ENCODE data around the gene FGF12.

Gene FGF12

GRCh38 chr3:192706272-192706671, 21.1 kb downstream of the FGF12 start:
- Histone ChIP-seq H3K27ac (ENCODE audit: low read length) (no peak overlapping the region), H3K36me3 (replicated peaks; ENCODE audit: low read depth, low read length) (no peaks in the 10 kb centered on the region), H3K27me3 (ENCODE audit: low read depth, low read length) (no peaks in the 10 kb centered on the region), H3K4me2 (ENCODE audit: low read length) (no peak overlapping the region), H3K9ac (ENCODE audit: low read length) (no peak overlapping the region), H3K4me3 (ENCODE audit: low read length) (no peak overlapping the region), H3K4me1 (ENCODE audit: low read length) (no peaks in the 10 kb centered on the region), H4K20me1 (ENCODE audit: insufficient read depth, low read length) (no peaks in the 10 kb centered on the region), H3K9me3 (ENCODE audit: insufficient read depth, low read length) (no peaks in the 10 kb centered on the region; the same call in 1 of the 2 replicates), H2AFZ (ENCODE audit: low read depth, low read length) (no peak overlapping the region), H3K79me2 (ENCODE audit: low read length) (no peaks in the 10 kb centered on the region)
- no peak for TF ChIP-seq EZH2phosphoT487 (IDR thresholded peaks at IDR 0.05; ENCODE audit: low read depth)
- TF ChIP-seq, protein P1, sequence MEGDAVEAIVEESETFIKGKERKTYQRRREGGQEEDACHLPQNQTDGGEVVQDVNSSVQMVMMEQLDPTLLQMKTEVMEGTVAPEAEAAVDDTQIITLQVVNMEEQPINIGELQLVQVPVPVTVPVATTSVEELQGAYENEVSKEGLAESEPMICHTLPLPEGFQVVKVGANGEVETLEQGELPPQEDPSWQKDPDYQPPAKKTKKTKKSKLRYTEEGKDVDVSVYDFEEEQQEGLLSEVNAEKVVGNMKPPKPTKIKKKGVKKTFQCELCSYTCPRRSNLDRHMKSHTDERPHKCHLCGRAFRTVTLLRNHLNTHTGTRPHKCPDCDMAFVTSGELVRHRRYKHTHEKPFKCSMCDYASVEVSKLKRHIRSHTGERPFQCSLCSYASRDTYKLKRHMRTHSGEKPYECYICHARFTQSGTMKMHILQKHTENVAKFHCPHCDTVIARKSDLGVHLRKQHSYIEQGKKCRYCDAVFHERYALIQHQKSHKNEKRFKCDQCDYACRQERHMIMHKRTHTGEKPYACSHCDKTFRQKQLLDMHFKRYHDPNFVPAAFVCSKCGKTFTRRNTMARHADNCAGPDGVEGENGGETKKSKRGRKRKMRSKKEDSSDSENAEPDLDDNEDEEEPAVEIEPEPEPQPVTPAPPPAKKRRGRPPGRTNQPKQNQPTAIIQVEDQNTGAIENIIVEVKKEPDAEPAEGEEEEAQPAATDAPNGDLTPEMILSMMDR (IDR thresholded peaks at IDR 0.05; ENCODE audit: low read depth, low read length): no peak

- Histone ChIP-seq H3K9me3 (ENCODE audit: insufficient read depth, low read length) (no peaks in the 10 kb centered on the region), H3K9ac (ENCODE audit: low read length) (no peak overlapping the region), H3K4me2 (ENCODE audit: low read length) (no peak overlapping the region), H3K4me3 (ENCODE audit: low read length) (no peak overlapping the region), H3K4me1 (ENCODE audit: low read length) (no peaks in the 10 kb centered on the region), H3K27ac (ENCODE audit: low read length) (no peak overlapping the region), H4K20me1 (ENCODE audit: insufficient read depth, low read length) (no peaks in the 10 kb centered on the region), H3K27me3 (ENCODE audit: low read depth, low read length) (no peaks in the 10 kb centered on the region), H3K36me3 (replicated peaks; ENCODE audit: low read depth, low read length) (no peaks in the 10 kb centered on the region), H3K79me2 (ENCODE audit: low read length) (no peaks in the 10 kb centered on the region), H2AFZ (ENCODE audit: low read depth, low read length) (no peak overlapping the region)
- no peak for TF ChIP-seq EZH2phosphoT487 (IDR thresholded peaks at IDR 0.05; ENCODE audit: low read depth)
- TF ChIP-seq, protein P1 (IDR thresholded peaks at IDR 0.05; ENCODE audit: low read depth, low read length): no peak
Measured at GRCh38 chr3:192700885-192701284, 26.5 kb downstream of the FGF12 start.

- Histone ChIP-seq H3K4me1 (ENCODE audit: low read length) (no peaks in the 10 kb centered on the region), H3K9ac (ENCODE audit: low read length) (no peak overlapping the region), H3K27ac (ENCODE audit: low read length) (no peak overlapping the region), H3K79me2 (ENCODE audit: low read length) (no peaks in the 10 kb centered on the region), H3K36me3 (replicated peaks; ENCODE audit: low read depth, low read length) (no peaks in the 10 kb centered on the region), H4K20me1 (ENCODE audit: insufficient read depth, low read length) (no peaks in the 10 kb centered on the region), H2AFZ (ENCODE audit: low read depth, low read length) (no peak overlapping the region), H3K27me3 (ENCODE audit: low read depth, low read length) (no peaks in the 10 kb centered on the region), H3K4me3 (ENCODE audit: low read length) (no peak overlapping the region), H3K4me2 (ENCODE audit: low read length) (no peak overlapping the region), H3K9me3 (ENCODE audit: insufficient read depth, low read length) (no peaks in the 10 kb centered on the region)
- TF ChIP-seq, protein P1 (IDR thresholded peaks at IDR 0.05; ENCODE audit: low read depth, low read length): no peak
- no peak for TF ChIP-seq EZH2phosphoT487 (IDR thresholded peaks at IDR 0.05; ENCODE audit: low read depth)
Measured at GRCh38 chr3:192696943-192697587, 30.3 kb downstream of the FGF12 start.

GRCh38 chr3:192687488-192688152, 39.7 kb downstream of the FGF12 start:
- TF ChIP-seq, protein P1 (IDR thresholded peaks at IDR 0.05; ENCODE audit: low read depth, low read length): no peak
- TF ChIP-seq EZH2phosphoT487 (IDR thresholded peaks at IDR 0.05; ENCODE audit: low read depth): no peak

More at GRCh38 chr3:192687488-192688152, 39.7 kb downstream of the FGF12 start:
- Histone ChIP-seq H3K79me2 (ENCODE audit: low read length) (no peaks in the 10 kb centered on the region), H2AFZ (ENCODE audit: low read depth, low read length) (no peak overlapping the region), H3K27ac (ENCODE audit: low read length) (no peak overlapping the region), H4K20me1 (ENCODE audit: insufficient read depth, low read length) (no peaks in the 10 kb centered on the region), H3K4me3 (ENCODE audit: low read length) (no peak overlapping the region), H3K4me2 (ENCODE audit: low read length) (no peak overlapping the region), H3K9me3 (ENCODE audit: insufficient read depth, low read length) (no peaks in the 10 kb centered on the region), H3K9ac (ENCODE audit: low read length) (no peak overlapping the region), H3K36me3 (replicated peaks; ENCODE audit: low read depth, low read length) (no peaks in the 10 kb centered on the region), H3K27me3 (ENCODE audit: low read depth, low read length) (no peaks in the 10 kb centered on the region), H3K4me1 (ENCODE audit: low read length) (no peaks in the 10 kb centered on the region)

Measured in OCI-LY3 (cell line).